Glomerular endothelial cell (primary cell): ENCODE measurements around the gene ANO7. TPM values are rescaled to one million over a fixed set of nuclear protein-coding genes. Genes with fewer than 3 reads are reported as not detected.

ENCODE experiments used
- DNase-seq: peaks from one replicate; pipeline ENCODE4 v3.0.0-alpha.2; 2011; ENCODE audit warnings: low read depth, low spot score; ENCODE audit errors: extremely low read depth
- total RNA-seq: library from RNA; depleted of rRNA; stranded (reverse); fragments of >200 nt; gene quantifications from 2 replicates; pipeline ENCODE4 v1.2.3, GENCODE V29; 2015

Gene ANO7
- total RNA-seq, 1 donor from 2014 or later: 1.4 TPM

- no peak for DNase-seq
Measured at GRCh38 chr2:241241669-241242068, 53.2 kb downstream of the ANO7 start.

GRCh38 chr2:241242306-241242705 lies 53.8 kb downstream of the ANO7 start:
- no peak for DNase-seq

GRCh38 chr2:241244368-241244767 lies 55.9 kb downstream of the ANO7 start:
- no peak for DNase-seq

- no peak for DNase-seq
Measured at GRCh38 chr2:241248289-241248688, 59.8 kb downstream of the ANO7 start.

GRCh38 chr2:241248897-241249296 lies 60.4 kb downstream of the ANO7 start:
- no peak for DNase-seq

DNA sequence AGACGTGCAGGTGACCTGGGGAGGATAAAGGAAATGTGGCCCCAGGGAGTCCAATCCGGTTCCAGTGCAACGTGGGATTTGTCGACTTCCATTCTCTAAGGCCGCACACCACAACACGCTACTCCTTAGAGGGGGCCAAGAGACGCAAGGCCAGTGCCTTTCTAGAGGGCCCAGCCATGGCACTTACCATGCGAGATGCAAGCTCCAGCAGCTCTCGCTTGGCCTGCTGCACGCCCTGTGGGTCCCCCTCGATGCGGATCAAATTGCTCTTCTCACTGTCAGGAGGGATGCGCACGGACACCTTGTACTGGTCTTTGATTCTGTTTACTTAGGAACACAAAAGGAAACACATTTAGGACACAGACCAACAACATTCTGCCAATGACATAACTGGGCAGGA lies 61.2 kb downstream of the ANO7 start:
- DNase-seq: no peak

- no peak for DNase-seq
Measured at GRCh38 chr2:241252778-241253475, 64.5 kb downstream of the ANO7 start.

DNA sequence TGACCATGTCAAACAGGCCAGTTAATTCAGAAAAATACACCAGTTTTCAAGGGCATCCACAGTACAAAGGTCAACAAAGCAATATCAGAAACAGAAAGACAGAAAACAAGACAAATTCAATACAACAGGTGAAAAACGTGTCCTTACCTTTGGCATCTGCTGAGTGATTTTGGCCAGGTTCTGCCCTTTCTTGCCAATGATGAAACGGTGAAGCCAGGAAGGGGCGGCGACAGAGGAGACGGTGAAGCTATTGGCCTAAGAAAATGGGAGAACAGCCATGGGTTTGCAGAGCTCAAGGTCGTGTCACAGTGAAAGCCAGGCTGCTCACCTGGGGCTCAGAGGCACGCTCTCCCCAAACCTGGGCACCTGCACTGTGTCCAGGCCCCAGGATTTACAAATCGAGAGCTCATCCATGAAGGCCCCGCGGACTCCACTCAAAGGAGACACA lies 66.5 kb downstream of the ANO7 start:
- no peak for DNase-seq

DNA sequence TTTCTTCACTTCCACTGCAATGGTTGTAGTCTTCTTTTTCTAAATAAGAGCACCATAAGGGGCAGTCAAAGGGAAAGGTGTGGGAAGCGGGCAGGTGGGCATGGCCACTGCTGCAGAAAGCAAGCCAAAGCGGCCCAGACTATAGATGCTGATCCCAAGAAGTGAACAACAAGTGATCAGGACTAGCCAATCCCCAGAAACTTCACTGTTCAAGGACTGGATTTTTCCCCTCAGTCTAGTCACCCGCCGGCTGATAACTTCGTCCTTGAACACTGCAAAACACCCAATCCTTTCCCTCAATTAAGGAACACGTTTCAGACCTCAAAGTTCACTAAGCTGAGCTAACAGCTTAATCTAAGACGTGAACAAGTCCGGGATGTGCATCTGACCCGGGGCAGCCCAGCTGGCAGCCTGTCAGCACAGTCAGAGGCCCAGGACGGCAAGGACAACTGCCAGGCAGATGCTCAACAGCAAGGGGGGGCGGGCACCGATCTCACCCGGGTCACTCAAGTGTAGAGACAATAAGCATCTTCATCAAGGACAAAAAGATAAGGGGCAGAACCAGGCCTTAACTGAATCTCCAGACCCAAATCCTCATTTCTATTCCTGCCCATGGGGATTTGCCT lies 67.2 kb downstream of the ANO7 start:
- DNase-seq: no peak

GRCh38 chr2:241256168-241256545 lies 67.7 kb downstream of the ANO7 start:
- DNase-seq: no peak

GRCh38 chr2:241257419-241258032 lies 69.0 kb downstream of the ANO7 start:
- no peak for DNase-seq

GRCh38 chr2:241258505-241259280 lies 70.2 kb downstream of the ANO7 start:
- DNase-seq: no peak

- DNase-seq: no peak
Measured at GRCh38 chr2:241260911-241261310, 72.4 kb downstream of the ANO7 start.

DNA sequence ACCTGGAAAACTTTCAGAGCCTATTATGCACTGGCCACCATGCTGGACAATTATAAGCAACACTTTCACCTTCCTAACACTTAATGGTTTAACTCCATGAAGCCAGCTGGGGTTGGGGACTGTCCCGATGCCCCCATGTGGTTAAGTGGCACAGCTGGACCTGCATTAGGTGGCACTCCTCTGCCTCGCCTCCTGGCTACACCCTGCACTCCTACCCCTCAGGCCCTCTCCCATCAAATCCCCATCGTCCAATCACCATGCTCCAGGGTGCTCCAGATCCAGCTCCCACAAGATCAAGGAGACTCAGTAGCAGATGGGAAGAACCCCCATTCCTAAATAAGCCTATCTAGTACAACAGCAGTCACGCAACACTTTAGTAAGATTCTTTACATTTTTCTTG lies 73.2 kb downstream of the ANO7 start:
- no peak for DNase-seq

- DNase-seq: no peak
Measured at GRCh38 chr2:241263061-241263460, 74.6 kb downstream of the ANO7 start.

DNA sequence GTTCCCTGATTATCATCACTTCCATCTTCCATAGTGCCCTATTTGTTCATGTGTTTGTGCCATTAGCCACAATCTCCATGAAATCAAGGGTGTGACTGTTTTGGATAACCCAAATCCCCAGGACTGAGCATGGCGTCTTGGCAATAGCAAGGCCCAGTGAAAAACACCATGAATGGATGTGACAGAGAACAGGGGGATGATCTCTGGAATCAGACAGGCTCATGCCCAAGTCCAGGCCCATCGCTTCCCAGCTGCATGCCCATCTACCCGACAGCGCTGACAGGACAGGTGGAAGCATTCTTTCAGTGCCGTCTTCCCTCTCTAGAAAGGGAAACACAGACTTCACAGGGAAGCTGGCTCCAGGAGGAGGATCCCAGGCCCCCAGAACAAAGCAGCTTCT lies 77.0 kb downstream of the ANO7 start:
- DNase-seq: no peak

DNA sequence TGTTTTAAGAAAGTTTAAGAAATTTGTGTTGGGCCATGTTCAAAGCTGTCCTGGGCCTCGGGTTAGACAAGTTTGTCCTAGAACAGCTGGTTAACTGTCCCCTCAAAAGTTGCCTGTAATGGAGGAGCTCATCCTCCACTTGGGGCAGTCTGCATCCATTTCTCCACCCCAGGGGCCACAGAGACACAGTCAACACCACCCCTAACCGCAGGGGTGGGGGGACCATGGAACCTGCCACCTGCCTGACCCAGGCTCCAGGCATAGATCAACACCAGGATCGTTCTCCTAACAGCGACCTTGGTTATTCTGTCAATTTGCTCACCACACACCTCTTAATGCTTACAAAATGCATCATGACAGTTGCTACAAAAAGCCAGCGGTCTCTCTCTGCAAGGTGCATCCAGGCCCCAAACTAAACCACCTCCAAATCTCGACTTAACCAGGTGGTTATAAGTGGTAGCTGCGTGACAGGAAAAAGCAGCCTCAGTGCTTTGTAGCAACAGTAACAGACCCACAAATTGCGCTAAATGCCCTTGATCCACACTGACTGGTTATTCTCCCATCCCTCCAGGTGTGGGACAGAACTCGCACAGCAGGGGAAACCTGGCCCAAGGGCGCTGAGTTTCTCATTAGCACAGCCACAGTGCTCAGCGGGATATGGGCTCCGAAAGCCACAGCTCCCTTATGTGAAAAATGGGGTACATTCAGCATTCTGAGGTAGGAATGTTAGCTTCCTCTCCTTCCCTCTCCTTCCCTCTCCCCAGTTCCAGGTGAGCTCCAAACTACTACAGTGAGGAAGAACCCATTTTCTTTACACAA lies 79.0 kb downstream of the ANO7 start:
- DNase-seq: no peak

DNA sequence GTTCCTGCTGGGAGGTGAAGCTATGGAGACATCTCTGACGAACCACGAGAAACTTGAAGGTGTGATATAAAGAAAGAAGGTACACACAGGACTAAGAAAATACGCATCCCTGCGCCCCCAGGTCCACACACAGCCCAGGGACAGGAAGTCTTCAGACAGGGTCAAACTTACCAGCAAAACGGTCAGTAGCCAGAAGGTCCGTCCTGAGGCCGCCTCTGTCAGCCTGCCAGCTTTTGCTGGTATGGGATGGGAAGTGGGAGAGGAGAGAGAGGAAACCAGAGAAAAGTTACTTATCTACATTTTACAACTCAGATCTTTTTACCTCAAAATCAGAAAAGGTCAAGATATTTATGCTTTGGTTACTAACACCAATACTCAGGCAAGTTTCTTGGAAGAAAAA lies 79.8 kb downstream of the ANO7 start:
- no peak for DNase-seq

GRCh38 chr2:241268716-241269445 lies 80.4 kb downstream of the ANO7 start:
- DNase-seq: no peak
